Activated T-cell treated with anti-CD3 and anti-CD28 coated beads, Interleukin-2, amount 50 U/mL, for 1 hour (primary cell): ENCODE measurements around the gene CIZ1.

Experiments used
- DNase-seq: peaks from one replicate; pipeline ENCODE4 v3.0.0-alpha.2; 2020

CIZ1 gene

GRCh38 chr9:128121924-128122808, 69.2 kb downstream of the CIZ1 start:
- DNase-seq: no peak

GRCh38 chr9:128121466-128121810, 69.9 kb downstream of the CIZ1 start:
- no peak for DNase-seq

DNA sequence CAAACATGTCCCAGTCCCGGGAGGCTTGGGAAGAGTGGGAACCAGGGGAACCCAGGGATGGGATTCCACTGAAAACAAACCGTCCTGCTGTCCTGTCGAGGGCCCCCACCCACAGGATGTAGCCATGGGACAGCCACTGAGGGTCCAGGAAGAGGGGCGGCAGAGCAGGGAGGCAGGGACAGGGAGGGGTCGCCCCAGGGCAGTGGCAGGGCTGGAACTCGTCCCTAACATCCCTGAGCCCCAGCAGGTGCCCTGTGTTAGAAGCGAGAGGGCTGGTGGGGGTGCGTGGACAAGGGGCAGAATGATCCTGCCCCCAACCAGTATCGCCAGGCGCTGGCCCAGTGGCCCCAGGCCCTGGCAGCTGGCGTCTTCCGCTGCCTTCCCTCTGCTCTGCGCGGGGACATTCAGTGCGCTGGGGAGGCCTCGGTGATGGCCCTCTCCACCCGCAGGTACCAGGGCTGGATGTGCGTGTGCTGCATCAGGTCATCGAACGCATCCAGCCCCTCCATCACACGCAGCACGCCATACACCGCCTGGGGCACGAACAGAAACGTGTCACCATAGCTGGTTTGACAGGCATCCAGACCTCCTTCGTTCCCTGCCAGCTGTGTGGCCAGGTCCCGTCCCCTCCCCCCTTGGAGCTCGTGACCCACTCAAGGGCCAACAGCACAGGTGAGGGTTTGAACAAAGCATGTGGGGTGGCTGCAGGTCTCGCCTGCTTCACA, 70.5 kb downstream of the CIZ1 start:
- DNase-seq: no peak

GRCh38 chr9:128120061-128120740, 71.2 kb downstream of the CIZ1 start:
- DNase-seq: no peak

GRCh38 chr9:128118971-128119665, 72.3 kb downstream of the CIZ1 start:
- DNase-seq: no peak

GRCh38 chr9:128118472-128118857, 72.9 kb downstream of the CIZ1 start:
- no peak for DNase-seq

DNA sequence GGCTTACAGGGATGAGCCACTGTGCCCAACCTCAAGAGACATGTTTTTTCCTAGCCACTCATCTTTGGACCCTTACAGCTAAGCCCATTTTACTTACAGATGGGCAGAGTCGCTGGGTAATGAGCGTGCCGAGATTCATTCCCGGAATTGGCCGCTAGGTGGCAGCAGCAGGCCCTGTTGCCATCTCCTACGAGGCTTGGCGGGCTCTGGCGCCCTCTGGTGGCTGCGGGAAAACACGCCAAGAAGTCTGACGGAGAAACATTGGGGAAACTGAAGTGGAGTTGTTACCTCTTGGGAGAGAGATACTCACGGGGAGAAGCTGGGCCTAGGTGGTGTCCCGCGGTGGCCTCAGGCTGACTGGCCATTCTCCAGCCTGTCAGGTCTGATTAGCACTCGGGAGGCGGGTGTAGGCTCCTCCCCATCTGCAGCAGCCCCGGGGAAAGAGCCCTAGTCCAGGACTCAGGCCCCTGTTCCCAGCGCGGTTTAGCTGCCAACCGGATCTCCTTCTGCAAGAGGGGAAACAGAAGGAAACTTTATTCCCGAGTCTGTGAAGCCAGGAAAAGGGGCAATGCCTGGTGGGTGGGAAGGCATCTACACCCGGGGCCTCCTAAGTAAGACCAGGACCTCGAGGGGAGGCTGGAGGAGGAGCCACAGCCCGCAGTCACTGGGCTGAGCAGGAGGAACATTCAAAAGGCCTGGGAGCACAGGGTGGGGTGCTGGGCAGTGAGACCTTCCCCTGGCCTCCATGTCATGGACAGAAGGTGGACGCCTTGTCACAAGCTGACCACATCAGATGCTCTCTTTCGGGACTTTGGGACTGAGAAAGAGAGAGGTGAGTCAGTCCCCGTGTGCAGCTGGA, 73.5 kb downstream of the CIZ1 start:
- peak; percentile 98 for DNase-seq

DNA sequence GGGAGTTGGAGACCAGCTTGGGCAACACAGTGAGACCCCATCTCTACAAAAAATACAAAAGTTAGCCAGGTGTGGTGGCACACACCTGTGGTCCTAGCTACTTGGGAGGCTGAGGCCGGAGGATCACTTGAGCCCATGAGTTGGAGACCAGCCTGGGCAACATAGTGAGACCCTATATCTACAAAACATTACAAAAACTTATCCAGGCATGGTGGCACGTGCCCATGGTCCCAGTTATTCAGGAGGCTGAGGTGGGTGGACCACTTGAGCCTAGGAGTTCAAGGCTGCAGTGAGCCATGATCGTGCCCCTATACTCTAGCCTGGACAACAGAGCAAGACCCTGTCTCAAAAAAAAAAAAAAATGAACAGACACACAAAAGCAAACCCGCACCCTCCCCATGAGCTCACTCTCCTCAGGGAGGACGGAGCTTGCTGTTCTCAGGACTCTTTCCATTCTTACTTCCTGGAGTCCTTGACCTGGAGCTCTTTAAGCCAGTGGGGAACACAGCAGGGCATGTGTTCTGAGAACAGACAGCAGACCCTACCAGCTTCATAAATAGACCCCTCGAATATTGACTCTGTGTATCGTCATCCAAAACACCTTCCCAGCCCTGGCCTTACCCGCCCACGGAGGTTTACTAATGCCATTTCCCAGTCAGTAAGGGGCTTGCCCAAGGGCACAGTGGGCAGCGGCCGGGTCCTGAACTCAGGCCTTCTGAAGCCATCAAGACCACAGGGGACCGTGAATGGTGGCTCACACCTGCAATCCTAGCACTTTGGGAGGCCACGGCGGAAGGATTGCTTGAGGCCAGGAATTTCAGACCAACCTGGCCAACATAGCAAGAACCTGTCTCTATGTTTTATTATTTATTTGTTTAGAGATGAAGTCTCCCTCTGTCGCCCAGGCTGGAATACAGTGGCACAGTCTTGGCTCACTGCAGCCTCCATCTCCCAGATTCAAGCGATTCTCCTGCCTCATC, 75.0 kb downstream of the CIZ1 start:
- DNase-seq: no peak
